GM18861 (cell line): ENCODE results near the gene BRF1.

ENCODE experiments used
- ATAC-seq: cut with Tn5 transposase; IDR thresholded peaks from one replicate; pipeline ENCODE4 v1.9.1; 2021; ENCODE audit not compliant: unreplicated experiment

The BRF1 gene

GRCh38 chr14:105269405-105269804, 31.4 kb downstream of the BRF1 start:
- no peak for ATAC-seq

- ATAC-seq: no peak
Measured at GRCh38 chr14:105268736-105269354, 32.0 kb downstream of the BRF1 start.

- ATAC-seq: no peak
Measured at GRCh38 chr14:105267820-105268548, 32.8 kb downstream of the BRF1 start.

- no peak for ATAC-seq
Measured at GRCh38 chr14:105261781-105262180, 39.0 kb downstream of the BRF1 start.

GRCh38 chr14:105260959-105261358, 39.8 kb downstream of the BRF1 start:
- ATAC-seq: no peak

- ATAC-seq: no peak
Measured at GRCh38 chr14:105258846-105259245, 42.0 kb downstream of the BRF1 start.

GRCh38 chr14:105257464-105257863, 43.3 kb downstream of the BRF1 start:
- ATAC-seq: no peak

GRCh38 chr14:105256292-105256960, 44.4 kb downstream of the BRF1 start:
- no peak for ATAC-seq

- no peak for ATAC-seq
Measured at GRCh38 chr14:105255021-105255507, 45.7 kb downstream of the BRF1 start.

- ATAC-seq: no peak
Measured at GRCh38 chr14:105253329-105253682, 47.5 kb downstream of the BRF1 start.

- no peak for ATAC-seq
Measured at GRCh38 chr14:105252552-105253328, 48.1 kb downstream of the BRF1 start.

- ATAC-seq: no peak
Measured at GRCh38 chr14:105251920-105252319, 48.9 kb downstream of the BRF1 start.

- ATAC-seq: no peak
Measured at GRCh38 chr14:105250986-105251385, 49.8 kb downstream of the BRF1 start.

GRCh38 chr14:105250008-105250366, 50.8 kb downstream of the BRF1 start:
- ATAC-seq: no peak

GRCh38 chr14:105249182-105250007, 51.4 kb downstream of the BRF1 start:
- ATAC-seq: no peak

- ATAC-seq: peak; percentile 85
Measured at GRCh38 chr14:105248368-105249181, 52.2 kb downstream of the BRF1 start, which contains the start of gene BTBD6. Gene BTBD6, plus strand, starts transcription at chr14:105248533. Its CDS starts 179 bp downstream, at chr14:105248712.

GRCh38 chr14:105247715-105248367, 53.0 kb downstream of the BRF1 start:
- ATAC-seq: no peak

GRCh38 chr14:105247026-105247425, 53.8 kb downstream of the BRF1 start:
- ATAC-seq: no peak

- no peak for ATAC-seq
Measured at GRCh38 chr14:105244334-105244733, 56.5 kb downstream of the BRF1 start.
